Hepatocyte (in vitro differentiated cells): ENCODE data around the gene ENPP6.

ENCODE experiments used
- EZH2 ChIP-seq: fragments of 200-600 bp; sonication (generic); IDR thresholded peaks from 2 replicates; pipeline ENCODE4 v1.6.1; 2016; ENCODE audit warnings: antibody characterized with exemption, mild to moderate bottlenecking, borderline replicate concordance
- TF ChIP-seq, protein P1 (sequence below): fragments of 200-600 bp; sonication (generic); IDR thresholded peaks from 2 replicates; pipeline ENCODE4 v1.5.1; 2016; ENCODE audit warnings: antibody characterized with exemption, mild to moderate bottlenecking; ENCODE audit not compliant: poor library complexity

DNA sequence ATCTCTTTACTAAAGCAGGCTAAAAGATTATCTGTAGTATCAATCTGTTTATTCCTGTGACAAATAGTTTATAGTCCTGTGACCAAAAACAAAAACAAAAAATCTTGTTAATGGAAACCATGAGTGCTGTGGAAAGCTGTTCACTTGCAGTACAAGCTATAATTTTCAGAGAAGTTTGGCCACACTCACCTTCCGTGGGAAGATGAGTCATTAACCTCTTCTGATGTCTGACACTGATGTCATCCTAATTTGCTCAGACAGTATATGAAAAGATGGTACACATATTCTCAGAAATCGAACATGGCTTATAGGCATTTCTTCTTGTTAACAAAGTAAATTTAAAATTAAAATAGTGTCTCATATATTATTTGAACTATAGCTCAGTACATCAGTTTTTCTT lies 19.9 kb upstream of the ENPP6 start:
- TF ChIP-seq, protein P1, sequence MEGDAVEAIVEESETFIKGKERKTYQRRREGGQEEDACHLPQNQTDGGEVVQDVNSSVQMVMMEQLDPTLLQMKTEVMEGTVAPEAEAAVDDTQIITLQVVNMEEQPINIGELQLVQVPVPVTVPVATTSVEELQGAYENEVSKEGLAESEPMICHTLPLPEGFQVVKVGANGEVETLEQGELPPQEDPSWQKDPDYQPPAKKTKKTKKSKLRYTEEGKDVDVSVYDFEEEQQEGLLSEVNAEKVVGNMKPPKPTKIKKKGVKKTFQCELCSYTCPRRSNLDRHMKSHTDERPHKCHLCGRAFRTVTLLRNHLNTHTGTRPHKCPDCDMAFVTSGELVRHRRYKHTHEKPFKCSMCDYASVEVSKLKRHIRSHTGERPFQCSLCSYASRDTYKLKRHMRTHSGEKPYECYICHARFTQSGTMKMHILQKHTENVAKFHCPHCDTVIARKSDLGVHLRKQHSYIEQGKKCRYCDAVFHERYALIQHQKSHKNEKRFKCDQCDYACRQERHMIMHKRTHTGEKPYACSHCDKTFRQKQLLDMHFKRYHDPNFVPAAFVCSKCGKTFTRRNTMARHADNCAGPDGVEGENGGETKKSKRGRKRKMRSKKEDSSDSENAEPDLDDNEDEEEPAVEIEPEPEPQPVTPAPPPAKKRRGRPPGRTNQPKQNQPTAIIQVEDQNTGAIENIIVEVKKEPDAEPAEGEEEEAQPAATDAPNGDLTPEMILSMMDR, result no peak
- no peak for TF ChIP-seq EZH2
